KMS-11 (cell line): ENCODE data around the gene SPNS3.

ENCODE experiments used
- H2AFZ ChIP-seq: fragments of 200-600 bp; sonication (generic); 2 replicates; pipeline ENCODE4 v1.6.1; 2016; ENCODE audit warnings: antibody characterized with exemption, mixed run types, low read depth
- H3K27ac ChIP-seq: fragments of 200-600 bp; sonication (generic); 2 replicates; pipeline ENCODE4 v1.6.1; 2016; ENCODE audit warnings: mild to moderate bottlenecking, mixed run types
- H3K27me3 ChIP-seq: fragments of 200-600 bp; sonication (generic); 2 replicates; pipeline ENCODE4 v1.6.1; 2017; ENCODE audit warnings: mild to moderate bottlenecking, low read depth, mixed run types, moderate library complexity; ENCODE audit not compliant: insufficient read depth
- H3K36me3 ChIP-seq: fragments of 200-600 bp; sonication (generic); 2 replicates; pipeline ENCODE4 v1.6.1; 2017; ENCODE audit warnings: mild to moderate bottlenecking, mixed run types; ENCODE audit not compliant: insufficient read depth
- H3K4me1 ChIP-seq: fragments of 200-600 bp; sonication (generic); 2 replicates; pipeline ENCODE4 v1.6.1; 2016; ENCODE audit warnings: mild to moderate bottlenecking, low read depth, mixed run types; ENCODE audit not compliant: poor library complexity, severe bottlenecking
- H3K4me2 ChIP-seq: fragments of 200-600 bp; sonication (generic); 2 replicates; pipeline ENCODE4 v1.7.0; 2016; ENCODE audit warnings: mild to moderate bottlenecking, mixed run types
- H3K4me3 ChIP-seq: fragments of 200-600 bp; sonication (generic); IDR thresholded peaks from 2 replicates; pipeline ENCODE4 v1.6.1; 2017; ENCODE audit warnings: low read depth, low read length, mixed read lengths; ENCODE audit not compliant: insufficient read depth
- H3K79me2 ChIP-seq: fragments of 200-600 bp; sonication (generic); 2 replicates; pipeline ENCODE4 v1.6.1; 2016; ENCODE audit warnings: low read depth, mixed run types; ENCODE audit not compliant: insufficient read depth
- H3K9ac ChIP-seq: fragments of 200-600 bp; sonication (generic); 2 replicates; pipeline ENCODE4 v1.6.1; 2016; ENCODE audit warnings: mild to moderate bottlenecking, mixed run types
- H4K20me1 ChIP-seq: fragments of 200-600 bp; sonication (generic); 2 replicates; pipeline ENCODE4 v1.6.1; 2016; ENCODE audit warnings: mild to moderate bottlenecking, mixed run types; ENCODE audit not compliant: insufficient read depth
- CTCF ChIP-seq: fragments of 200-600 bp; sonication (generic); conservative IDR thresholded peaks from 2 replicates; pipeline ENCODE4 v1.6.1; 2017; ENCODE audit warnings: low read depth, mild to moderate bottlenecking, antibody characterized with exemption, low read length, moderate library complexity, mixed read lengths

Gene SPNS3

GRCh38 chr17:4503283-4504025 is 69.7 kb downstream of the SPNS3 start:
- no peak for TF ChIP-seq CTCF
- Histone ChIP-seq H3K4me3 (no peak overlapping the region), H2AFZ (no peak overlapping the region), H3K9ac (no peak overlapping the region), H3K79me2 (no peaks in the 10 kb centered on the region), H4K20me1 (no peaks in the 10 kb centered on the region), H3K27ac (no peak overlapping the region), H3K27me3 (peaks cover 37% of the 10 kb centered on the region; the same call in 1 of the 2 replicates), H3K4me1 (no peaks in the 10 kb centered on the region), H3K36me3 (no peaks in the 10 kb centered on the region), H3K4me2 (no peak overlapping the region)

- no peak overlapping the region for H3K4me3 ChIP-seq
- H3K27ac ChIP-seq: no peak overlapping the region
- H3K4me1 ChIP-seq: no peaks in the 10 kb centered on the region
- H3K27me3 ChIP-seq: peaks cover 37% of the 10 kb centered on the region; the same call in 1 of the 2 replicates
- H3K36me3 ChIP-seq: no peaks in the 10 kb centered on the region
- no peak overlapping the region for H2AFZ ChIP-seq
- no peak overlapping the region for H3K4me2 ChIP-seq
- TF ChIP-seq CTCF: no peak
- no peaks in the 10 kb centered on the region for H4K20me1 ChIP-seq
- H3K79me2 ChIP-seq: no peaks in the 10 kb centered on the region
- H3K9ac ChIP-seq: no peak overlapping the region
Observed at GRCh38 chr17:4504188-4504587, 70.4 kb downstream of the SPNS3 start.

GRCh38 chr17:4505187-4505586 is 71.4 kb downstream of the SPNS3 start:
- no peak overlapping the region for H3K4me2 ChIP-seq
- no peaks in the 10 kb centered on the region for H4K20me1 ChIP-seq
- TF ChIP-seq CTCF: no peak
- no peaks in the 10 kb centered on the region for H3K36me3 ChIP-seq
- no peak overlapping the region for H3K4me3 ChIP-seq
- H3K79me2 ChIP-seq: no peaks in the 10 kb centered on the region
- H2AFZ ChIP-seq: no peak overlapping the region
- H3K27ac ChIP-seq: no peak overlapping the region
- peaks cover 31% of the 10 kb centered on the region; the same call in 1 of the 2 replicates for H3K27me3 ChIP-seq
- no peak overlapping the region for H3K9ac ChIP-seq
- no peaks in the 10 kb centered on the region for H3K4me1 ChIP-seq

- H3K79me2 ChIP-seq: no peaks in the 10 kb centered on the region
- peaks cover 25% of the 10 kb centered on the region; the same call in 1 of the 2 replicates for H3K27me3 ChIP-seq
- H2AFZ ChIP-seq: no peak overlapping the region
- no peaks in the 10 kb centered on the region for H3K36me3 ChIP-seq
- no peaks in the 10 kb centered on the region for H3K4me1 ChIP-seq
- no peak overlapping the region for H3K4me3 ChIP-seq
- no peak for TF ChIP-seq CTCF
- H3K27ac ChIP-seq: no peak overlapping the region
- H4K20me1 ChIP-seq: no peaks in the 10 kb centered on the region
- no peak overlapping the region for H3K4me2 ChIP-seq
- H3K9ac ChIP-seq: no peak overlapping the region
Observed at GRCh38 chr17:4506175-4506813, 72.6 kb downstream of the SPNS3 start.
